ENCODE data around the gene TAF1C.
A peak's percentile ranks its signal among the peaks of the same experiment; 100 is the strongest.
"Not testable (repeated sequence)": the region's sequence is repeated elsewhere in the genome, so short reads cannot be mapped to it uniquely, and the experiment has no call there.

TAF1C gene

GRCh38 chr16:84186685-84187437 is at the start of gene TAF1C:
TAF1C (minus strand) TSS chr16:84187057; CDS start chr16:84184988, 2,069 bp downstream.
- peak; percentile 92 for DNase-seq

- no peak for DNase-seq
Measured at GRCh38 chr16:84234321-84235241, 47.7 kb upstream of the TAF1C start.

DNA sequence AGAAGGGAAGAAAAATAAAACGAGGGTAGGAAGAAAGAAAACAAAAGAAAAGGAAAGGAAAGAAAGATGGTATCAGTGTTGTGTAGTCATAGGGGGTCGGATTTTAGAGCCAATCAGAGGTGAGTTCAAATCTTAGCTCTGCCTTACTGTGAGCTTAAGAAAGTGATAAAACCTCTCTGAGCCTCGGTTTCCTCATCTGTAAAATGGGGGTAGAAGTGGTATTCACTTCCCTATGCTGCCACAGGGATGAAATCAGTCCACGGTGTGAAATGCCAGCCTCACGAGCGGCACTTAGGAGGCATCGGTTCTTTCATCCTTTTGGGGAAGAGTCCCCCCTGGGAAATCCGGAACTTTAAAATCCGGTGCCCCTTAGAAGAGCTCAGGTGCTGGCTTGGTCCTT is 46.9 kb upstream of the TAF1C start:
- DNase-seq: no peak

- DNase-seq: no peak
Measured at GRCh38 chr16:84232969-84233368, 46.1 kb upstream of the TAF1C start.

DNA sequence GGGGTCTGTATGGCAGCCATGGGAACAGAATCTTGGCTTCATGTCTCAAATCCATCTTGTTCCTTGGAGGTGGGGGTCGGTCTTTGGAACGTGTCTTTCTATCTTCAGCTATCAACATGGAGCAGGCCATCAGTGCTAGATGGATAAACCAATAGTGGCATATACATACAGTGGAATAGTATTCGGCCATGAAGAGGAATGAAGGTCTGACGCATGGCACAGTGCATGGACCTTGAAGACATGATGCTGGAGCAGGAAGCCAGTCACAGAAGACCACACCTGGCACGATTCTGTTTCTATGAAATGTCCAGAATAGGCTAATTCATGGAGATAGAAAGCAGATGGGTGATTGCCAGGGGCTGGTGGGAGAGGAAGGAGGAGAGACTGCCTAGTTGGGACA is 45.2 kb upstream of the TAF1C start:
- no peak for DNase-seq

GRCh38 chr16:84229471-84229870 is 42.6 kb upstream of the TAF1C start:
- no peak for DNase-seq

- no peak for DNase-seq
Measured at GRCh38 chr16:84228256-84228838, 41.5 kb upstream of the TAF1C start.

GRCh38 chr16:84227548-84227947 is 40.7 kb upstream of the TAF1C start:
- DNase-seq: no peak

DNA sequence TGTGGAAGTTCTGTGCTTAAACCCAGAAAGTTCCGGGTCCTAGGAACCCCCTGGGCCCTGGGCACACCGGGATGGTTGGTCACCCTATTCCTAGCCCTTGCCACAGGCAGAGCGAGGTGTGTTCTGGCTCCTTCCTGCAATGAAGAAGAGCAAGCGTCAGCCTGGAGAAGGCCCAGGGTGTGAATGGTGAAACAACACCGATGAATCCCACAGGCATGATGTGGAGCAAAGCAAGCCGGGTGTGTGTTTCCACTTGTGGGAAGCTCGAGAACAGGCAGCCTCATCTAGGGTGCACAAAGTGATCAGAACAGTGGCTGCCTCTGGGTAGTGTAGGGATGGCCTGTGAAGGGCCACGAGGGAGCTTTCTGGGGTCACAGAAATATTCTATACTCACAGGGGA is 39.2 kb upstream of the TAF1C start:
- no peak for DNase-seq

DNA sequence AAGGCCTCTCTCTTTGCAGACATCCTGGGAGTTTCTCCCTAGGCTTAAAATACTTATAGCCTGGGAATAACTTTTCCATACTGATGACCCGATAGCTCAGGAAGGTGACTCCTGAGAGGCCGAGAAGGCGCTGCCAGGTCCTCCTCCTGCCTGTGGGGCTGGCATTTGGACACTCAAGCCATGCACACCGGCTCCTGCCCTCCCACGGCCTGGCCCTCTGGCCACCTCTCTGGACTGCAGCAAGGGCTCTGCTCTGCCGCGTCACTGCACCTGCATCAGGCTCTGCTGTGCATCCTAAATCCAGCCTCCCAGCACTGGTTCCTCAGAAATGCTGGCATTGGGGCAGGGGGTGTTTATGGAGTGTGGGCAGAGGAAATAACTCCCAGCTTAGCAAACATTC is 38.7 kb upstream of the TAF1C start:
- DNase-seq: no peak

DNA sequence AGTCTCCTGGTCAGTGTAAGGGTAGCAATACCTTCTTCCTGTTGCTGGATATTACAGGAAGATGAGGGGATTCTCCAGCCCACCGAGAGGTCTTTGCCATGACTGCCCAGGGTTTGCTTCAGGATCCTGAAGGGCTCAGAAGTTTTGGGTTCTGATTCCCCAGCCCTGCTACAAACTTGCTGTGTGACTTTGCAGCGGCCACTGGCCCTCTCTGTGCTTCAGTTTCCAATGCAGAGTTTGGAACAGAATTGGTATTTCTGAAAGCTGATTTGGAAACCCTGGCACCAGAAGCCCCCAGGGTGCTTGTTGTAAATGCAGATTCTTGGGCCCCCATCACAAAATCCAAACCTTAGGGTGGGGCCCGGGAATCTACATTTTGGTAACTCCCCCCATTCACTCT is 38.3 kb upstream of the TAF1C start:
- no peak for DNase-seq

- DNase-seq: no peak
Measured at GRCh38 chr16:84224554-84224953, 37.7 kb upstream of the TAF1C start.

DNA sequence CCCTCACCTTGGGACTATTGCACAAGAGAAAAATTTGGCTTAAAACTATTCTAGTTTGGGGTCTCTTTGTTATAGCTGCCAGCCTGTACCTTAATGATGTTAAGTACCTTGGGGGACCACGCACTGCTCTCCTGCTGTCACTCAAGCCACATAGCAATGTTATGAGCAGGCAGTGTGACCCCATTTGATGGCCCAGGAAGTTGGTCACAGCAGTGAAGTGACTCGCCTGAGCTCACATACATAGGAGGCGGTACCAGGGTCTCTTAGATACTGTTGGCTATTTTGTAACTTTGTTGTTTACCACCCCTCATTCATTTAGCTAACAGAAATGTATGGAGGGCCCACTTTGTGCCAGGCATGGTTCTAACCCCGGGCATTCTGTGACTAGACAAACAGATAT is 36.6 kb upstream of the TAF1C start:
- DNase-seq: no peak

GRCh38 chr16:84220851-84221250 is 34.0 kb upstream of the TAF1C start:
- no peak for DNase-seq

DNA sequence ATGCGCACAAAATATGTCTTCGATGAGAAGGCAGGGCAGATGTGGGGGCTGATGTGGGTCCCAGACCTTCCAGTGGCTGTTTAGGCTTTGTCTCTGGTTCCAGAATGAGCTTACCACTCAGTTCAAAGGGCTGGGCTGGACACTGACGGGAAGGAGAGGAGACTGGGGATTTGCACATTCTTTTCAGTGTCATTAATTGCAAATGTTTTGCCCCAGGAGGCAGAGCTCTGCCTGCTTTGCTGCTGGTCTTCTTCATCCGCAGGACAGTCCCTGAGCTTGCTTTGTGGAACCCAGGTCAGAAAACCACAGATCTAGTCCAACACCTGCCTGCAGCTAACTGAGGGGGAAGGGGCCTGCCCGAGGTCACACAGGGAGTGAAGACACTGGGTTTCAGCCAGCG is 32.1 kb upstream of the TAF1C start:
- DNase-seq: no peak

GRCh38 chr16:84218176-84218823 is 31.4 kb upstream of the TAF1C start:
- DNase-seq: no peak

DNA sequence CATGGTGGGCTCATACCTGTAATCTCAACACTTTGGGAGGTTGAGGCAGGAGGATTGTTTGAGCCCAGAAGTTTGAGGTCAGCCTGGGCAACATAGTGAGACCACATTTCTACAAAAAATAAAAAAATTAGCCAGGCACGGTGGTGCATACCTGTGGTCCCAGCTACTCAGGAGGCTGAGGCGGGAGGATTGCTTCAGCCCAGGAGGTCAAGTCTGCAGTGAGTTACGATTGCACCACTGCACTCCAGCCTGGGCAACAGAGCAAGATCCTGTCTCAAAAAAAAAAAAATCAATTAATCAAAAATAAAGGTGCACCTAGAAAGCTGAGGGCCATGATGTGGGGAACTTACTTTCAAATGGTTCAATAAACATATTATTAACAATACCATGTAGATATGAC is 29.3 kb upstream of the TAF1C start:
- not testable (repeated sequence) for DNase-seq

DNA sequence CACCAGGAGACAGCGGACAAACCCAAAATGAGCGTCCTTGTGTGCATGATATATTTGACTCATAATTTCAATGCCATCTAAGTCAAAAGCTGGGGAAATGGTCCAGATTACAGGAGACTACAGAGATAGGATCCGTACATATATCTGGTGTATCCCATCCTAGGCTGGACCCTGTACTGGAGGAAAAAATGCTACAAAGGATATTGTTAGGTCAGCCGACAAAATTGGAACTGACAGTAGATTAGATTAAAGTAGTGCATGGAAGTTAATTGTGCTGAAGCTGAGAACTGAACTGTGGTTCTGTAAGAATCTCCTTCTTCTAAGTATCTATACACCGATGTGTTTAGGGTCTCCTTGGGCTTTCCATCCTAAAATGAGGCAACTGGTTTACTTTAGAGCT is 28.7 kb upstream of the TAF1C start:
- no peak for DNase-seq

DNA sequence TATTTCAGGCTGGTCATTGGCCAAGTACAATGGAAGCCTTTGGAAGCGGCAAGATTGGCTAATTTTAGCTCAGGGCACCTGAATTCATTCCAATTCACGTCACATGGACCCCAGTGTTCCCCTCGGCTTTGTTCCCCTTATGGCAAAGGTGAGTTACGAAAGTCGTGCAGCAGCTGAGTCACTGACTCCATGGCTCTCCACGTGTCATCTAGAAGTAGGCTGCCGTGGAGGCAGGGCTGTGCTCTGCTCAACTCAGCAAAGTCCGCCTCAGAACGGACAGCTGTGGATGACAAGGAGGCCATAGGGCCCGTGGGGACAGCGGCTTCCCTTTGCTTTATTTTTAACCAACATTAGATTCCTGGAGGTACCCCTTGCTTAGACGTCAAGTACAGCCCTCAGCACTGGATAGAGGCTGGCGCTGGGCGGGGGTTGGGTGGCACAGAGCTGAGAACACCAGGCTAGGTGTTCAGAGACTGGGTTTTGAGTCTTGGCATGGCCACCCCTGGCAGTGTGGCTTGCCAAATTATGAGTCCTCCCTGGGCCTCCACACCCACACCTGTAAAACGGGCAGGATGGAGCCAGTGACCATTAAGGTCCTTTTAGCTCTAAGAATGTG is 27.7 kb upstream of the TAF1C start:
- no peak for DNase-seq

- no peak for DNase-seq
Measured at GRCh38 chr16:84212631-84213030, 25.8 kb upstream of the TAF1C start.

GRCh38 chr16:84212154-84212553 is 25.3 kb upstream of the TAF1C start:
- no peak for DNase-seq

DNA sequence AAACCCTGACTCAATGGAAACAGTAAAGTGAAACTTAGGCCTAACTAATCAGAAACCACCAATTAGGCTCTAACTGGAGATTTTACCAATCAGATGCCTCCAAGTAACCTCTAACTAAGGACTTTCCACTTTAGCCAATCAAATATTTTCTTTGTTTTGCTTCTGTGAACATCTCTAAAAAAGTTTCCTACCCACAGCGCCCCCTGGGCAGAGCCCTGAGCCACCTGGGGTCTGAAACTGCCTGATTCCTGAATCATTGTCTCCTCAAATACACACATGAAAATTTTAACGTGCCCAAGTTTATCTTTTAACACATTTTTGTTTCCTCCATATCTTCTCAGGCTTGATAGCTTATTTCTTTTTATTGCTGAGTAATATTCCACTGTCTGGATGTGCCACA is 23.1 kb upstream of the TAF1C start:
- no peak for DNase-seq

DNA sequence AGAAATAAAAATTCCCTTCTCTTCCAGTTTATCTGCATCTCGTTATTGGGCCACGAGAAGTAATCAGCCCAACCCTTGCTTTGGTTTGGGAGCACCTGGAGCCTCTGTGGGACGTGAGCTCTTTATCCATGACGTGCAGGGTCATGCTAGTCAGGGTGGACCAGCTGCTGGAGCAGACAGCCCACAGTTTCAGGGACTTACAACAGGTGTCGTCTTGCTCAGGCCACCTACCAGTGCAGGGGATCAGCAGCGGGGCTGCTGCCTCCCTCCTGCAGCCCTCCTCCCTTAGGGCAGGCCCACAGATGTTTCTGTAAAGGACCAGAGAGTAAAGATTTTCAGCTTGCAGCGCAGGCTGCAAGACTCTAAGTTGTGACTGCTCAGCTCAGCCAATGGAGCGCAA is 21.0 kb upstream of the TAF1C start:
- DNase-seq: no peak
